A549 (cell line): ENCODE data around the gene ADTRP.

Experiments
- CTCF ChIP-seq: fragments of >200 bp; sonication (Bioruptor Twin); formaldehyde crosslinking; IDR thresholded peaks from 3 replicates; pipeline ENCODE4 v1.5.1; 2016
- POLR2A ChIP-seq: IDR thresholded peaks from 2 replicates; pipeline ENCODE4 v1.6.1; 2012; ENCODE audit warnings: mild to moderate bottlenecking, low read length

GRCh38 chr6:11813606-11814005 lies 35.0 kb upstream of the ADTRP start:
- TF ChIP-seq CTCF (no peak), POLR2A (no peak)
